Muscle of arm (tissue), 12 donors: Measurements from ENCODE around the gene FBLN5. TPM values are rescaled to one million over a fixed set of nuclear protein-coding genes. Genes with fewer than 3 reads are reported as not detected.

Experiments
- DNase-seq: peaks from one replicate; pipeline ENCODE4 v3.0.0-alpha.2; 2013
- polyA plus RNA-seq, 12 donors: library from polyadenylated mRNA; unstranded; fragments of 120-200 nt; gene quantifications; one replicate each; pipeline ENCODE4 v1.2.1, GENCODE V29; 2013; ENCODE audit not compliant: insufficient read length in 12 of 12

FBLN5 gene
- polyA plus RNA-seq, 12 donors, result 72.2 to 129 (median 86.7) TPM; not detected in 1

DNA sequence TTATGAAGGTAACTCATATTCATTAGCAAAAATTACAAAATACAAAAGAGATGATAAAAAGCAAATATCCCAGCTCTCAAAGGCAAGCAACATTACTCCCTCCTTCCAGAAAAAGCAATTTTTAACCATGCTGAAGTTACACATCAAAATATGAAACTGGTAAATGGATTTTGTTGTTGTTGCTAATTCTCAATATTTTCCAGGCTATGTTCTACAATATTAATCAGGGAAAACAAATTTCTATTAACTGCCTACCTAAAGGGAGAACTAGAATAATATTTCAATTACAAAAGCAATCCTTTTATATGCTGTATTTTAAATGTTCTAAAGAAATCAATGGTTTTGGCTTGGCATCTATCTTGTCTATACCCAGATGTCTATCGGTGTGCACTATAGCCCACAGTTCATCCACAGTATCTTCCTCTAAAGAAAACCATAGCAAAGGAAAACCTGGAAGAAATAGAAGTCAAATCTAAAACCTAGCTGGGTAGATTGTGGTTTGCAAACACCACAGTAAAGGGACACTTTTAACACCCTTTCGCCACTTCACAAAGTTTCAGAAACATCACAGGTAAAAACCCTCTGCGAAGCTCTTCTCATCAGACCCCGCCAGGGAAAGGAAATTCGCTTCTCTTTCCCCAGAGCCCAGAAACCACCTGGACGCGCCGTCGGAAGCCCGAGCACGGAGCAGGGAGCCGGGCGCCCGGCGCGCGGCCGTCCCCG lies 112.1 kb downstream of the FBLN5 start:
- no peak for DNase-seq

DNA sequence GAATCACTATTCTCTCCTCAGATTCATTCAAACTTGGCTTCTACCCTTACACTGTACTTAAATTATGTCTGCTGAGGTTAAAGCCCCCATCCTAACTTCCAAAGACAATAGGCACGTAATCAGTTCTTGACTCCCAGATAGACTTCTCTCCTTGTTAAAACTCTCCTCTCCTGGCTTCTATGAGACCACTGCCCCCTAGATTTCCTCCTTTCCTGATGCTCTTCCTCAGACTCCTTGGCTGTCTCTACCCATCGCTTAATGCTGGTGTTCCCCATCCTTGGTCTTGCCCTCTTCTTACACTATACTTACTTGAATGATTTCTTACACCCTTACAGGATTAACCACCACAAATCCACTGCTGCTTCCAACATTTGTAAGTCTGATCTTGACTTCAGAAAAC lies 112.9 kb downstream of the FBLN5 start:
- DNase-seq, result no peak

DNA sequence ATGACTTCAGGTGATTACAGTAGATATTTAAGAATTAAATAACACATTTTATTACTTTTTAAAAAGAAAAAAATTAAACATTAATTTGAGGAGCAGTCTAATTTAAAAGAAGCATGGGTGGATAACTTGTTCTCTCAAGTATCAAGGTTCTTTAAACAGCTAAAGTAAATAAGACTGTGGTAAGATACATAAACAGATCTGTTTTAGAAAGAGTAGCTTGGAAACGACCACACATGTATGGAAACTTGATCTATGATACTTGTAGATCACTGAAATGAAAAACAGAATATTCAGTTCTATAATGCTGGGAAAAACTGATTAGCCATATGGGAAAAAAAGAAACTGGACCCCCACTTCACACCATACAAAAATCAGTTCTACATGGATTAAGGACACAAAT lies 116.2 kb downstream of the FBLN5 start:
- DNase-seq, result no peak

DNA sequence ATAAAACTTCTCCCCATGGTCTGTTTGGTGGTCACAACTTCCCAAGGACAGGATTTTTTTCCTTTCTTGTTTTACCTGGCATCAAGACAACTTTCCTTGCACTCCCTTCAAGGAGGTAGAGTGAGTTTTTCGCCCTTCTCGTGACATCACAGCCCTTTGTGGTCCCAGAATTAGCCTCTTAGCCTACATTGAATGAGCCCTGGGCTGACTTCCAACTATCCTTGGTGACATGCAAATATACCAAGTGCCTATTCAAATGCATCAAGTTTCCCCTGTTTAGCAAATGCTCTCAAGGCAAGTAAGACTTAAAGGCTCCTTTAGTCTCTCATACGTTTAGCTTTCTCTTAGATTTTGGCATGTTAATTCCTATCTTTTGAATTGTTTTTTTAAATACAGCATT lies 116.7 kb downstream of the FBLN5 start:
- no peak for DNase-seq

DNA sequence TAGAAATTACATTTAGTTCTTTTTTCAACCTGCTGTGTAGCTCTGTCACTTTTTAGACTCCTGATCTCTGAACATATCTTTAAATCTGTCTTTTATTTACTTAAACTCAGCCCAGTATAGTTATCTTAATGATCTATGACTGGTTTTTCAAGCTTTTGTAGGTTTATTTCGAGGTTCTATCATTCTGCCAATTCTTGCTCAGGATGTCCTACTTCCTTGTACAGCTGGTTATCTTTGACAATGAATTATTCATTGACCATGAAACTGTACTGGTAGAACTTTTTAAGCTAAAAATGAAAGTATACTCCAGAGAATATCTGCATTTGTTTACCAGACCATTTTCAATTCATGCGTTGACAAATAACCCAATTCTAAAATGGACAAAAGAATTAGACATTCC lies 118.0 kb downstream of the FBLN5 start:
- no peak for DNase-seq

DNA sequence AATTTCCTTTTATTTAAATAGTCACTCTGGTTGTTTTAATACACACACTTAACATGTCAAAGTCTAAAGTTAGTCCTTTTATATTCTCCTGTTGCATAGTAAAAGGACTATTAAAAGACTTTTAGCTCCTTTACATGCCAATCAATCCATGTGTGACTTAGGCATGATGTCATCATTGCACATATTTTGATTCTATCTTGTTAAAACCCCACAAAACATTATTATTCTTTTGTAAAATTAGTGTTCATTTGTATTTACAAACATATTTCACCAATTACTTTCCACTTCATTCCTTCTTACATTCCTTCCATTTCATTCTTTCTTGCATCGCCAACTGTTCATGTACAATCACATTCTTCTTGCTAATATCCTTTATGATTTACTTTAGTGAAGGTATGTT lies 119.7 kb downstream of the FBLN5 start:
- no peak for DNase-seq

Other genes with a start within 250 kb of the FBLN5 start
- gene CATSPERB, start 215.6 kb downstream of the FBLN5 start, polyA plus RNA-seq, result 1 to 10 TPM in 2 of 12 donors, under 1 TPM in 8, not detected in 2; 0.10 to 1.6 (median 0.39) TPM
- gene TC2N, start 80.2 kb downstream of the FBLN5 start, polyA plus RNA-seq, result 10 to 100 TPM in 3 of 12 donors, 1 to 10 TPM in 8, not detected in 1; 1.8 to 26.8 (median 4.8) TPM
- gene TRIP11, start 92.4 kb upstream of the FBLN5 start, polyA plus RNA-seq, result 10 to 100 TPM in 11 of 12 donors, not detected in 1; 19.5 to 33.9 (median 25.9) TPM
- gene ATXN3, start 158.9 kb upstream of the FBLN5 start, polyA plus RNA-seq, result 10 to 100 TPM in 11 of 12 donors, not detected in 1; 13.8 to 42.8 (median 19.6) TPM
- gene NDUFB1, start 174.0 kb upstream of the FBLN5 start, polyA plus RNA-seq, result 100 to 1,000 TPM in 9 of 12 donors, 10 to 100 TPM in 2, not detected in 1; 91.6 to 238 (median 117) TPM
- gene CPSF2, start 174.3 kb upstream of the FBLN5 start, polyA plus RNA-seq, result 10 to 100 TPM in 11 of 12 donors, not detected in 1; 17.8 to 58.7 (median 46.2) TPM